Measurements from ENCODE around the gene CEACAM3.

CEACAM3 gene

DNA sequence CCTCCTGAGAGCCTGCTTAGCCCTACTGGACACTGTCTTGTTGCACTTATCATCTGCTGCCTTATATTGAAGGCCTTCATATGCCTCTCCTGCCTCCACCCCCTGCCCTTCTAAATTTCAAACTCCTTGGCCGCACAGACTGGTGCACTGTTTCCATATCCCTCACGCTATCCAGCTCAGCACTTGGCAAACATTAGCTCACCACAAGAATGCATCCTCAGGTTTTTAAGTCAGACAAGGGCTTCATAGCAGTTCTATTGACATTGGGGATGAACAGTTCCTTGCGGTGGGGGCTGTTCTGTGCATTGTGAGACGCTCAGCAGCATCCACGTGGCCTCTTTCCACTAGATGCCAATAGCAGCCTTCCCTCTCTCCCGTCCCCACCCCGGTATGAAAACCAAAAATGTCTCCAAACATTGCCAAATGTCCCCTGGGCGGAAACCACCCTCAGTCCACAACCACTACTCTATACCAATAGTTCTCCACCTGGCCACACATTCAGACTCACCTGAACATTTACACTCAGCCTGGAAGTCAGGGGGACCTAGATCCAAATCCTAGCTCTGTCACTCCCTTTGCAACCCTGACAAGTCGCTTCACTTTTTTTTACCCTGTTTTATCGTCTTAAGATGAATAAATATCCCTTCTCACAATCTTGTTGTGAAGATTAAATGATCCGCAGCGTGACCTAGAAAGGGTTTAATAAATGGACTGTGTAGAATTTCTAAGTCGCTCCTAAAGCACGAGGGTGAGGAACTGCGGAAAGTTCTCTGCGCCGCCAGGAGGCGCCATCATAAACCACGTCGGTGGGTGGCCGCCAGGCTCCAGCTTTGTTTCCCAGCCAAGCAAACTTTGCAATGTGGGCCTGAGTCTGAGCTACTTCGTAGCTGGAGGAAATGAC lies 3.6 kb upstream of the CEACAM3 start:
- DNase-seq (ENCODE audit: low spot score): peak; percentile 63

DNA sequence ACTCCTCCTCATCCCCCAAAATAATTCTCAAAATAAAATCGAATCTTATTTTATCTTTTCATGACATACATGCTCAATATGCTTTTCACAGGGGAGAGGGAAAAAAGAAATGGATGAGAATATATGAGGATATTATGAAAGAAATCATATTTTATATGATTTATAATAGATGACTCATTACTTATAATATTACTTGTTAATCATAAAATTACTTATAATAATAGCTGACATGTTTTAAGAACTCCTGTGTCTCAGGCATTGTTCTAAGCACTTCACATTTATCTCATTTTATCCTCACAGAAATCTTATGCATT lies 3.0 kb upstream of the CEACAM3 start:
- no peak for DNase-seq (ENCODE audit: low spot score)

DNA sequence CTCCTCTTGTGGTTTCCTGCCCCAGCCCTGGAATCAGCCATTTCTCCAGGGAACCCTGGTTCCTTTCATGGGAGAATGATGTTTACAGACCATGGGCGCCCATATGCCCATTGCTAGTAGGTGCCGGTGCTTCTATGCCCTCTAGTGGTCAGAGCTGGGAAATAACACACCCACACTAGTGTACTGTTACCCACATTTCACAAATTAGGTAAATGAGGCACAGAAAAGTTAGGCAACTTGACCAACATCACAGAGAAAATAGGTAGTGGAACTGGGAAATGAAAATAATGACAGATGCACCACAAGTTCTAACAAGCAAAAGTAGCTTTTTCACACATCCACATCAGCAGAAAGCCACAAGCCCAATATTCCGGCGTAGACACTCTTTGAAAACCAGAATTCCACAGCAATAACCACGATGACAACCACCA lies 1.3 kb upstream of the CEACAM3 start:
- peak; percentile 45 for DNase-seq (ENCODE audit: low spot score)

DNA sequence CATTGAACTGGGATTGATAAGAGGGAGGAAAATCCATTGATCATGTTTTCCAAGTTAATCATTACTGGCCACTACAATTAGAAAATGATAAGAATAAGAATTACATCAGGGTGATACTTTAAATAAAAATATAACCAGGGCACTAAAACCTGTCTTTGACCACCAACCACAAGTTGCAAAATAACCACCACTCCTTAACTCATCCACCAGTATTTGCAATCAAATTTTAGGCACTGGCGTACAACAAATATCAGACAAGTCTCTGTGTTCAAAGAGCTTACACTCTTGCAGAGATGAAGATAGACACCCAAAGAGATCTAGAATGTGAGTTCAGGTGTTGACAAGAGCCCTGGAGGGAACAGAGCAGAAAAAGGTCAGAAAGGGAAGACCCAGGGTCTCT lies 514 bp downstream of the CEACAM3 start:
- DNase-seq (ENCODE audit: low spot score): no peak

DNA sequence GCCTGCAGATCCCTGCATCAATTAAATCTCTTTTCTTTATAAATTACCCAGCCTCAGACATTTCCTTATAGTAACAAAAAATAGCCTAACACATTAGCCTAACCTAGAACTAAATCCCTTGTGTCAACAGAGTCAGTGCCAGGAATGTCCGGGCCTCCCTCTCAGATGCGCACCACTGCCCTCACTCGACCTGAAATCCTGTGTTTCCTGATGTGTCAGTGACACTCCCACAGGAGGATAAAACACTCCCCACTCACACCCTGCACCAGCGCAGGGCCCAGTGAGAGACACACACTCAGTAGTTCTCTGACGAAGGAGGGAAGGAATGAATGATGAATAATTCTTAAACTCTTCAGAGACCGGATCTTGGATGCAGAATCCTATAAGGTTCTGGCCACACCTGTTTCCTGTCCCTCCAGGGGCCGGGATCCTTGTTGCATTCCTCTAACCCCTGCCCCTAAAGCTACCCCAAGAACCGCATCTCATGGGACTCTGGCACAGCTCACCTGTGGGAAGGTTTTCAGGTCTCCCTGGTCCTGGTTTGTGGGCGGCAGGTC lies 3.1 kb downstream of the CEACAM3 start:
- peak; percentile 90 for DNase-seq (ENCODE audit: low spot score)

DNA sequence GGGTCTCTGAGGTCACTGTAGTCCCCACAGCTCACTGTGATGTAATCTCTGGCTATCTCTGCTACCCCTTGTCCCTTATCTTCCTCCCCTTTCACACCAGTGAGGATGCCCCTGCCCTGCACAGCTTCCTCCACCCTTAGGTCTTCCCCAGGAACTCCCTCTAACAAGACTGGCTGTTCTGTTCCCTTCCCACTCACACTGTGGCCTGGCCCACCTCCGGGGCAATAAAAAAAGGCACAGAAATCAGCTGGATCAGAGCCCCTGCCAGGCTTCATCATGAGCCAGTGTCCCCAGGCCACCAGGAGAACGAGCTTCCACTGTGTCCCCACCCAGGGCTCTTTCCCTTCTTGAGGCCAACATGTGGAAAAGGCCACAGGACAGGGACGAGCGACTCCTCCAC lies 4.6 kb downstream of the CEACAM3 start:
- no peak for DNase-seq (ENCODE audit: low spot score)

DNA sequence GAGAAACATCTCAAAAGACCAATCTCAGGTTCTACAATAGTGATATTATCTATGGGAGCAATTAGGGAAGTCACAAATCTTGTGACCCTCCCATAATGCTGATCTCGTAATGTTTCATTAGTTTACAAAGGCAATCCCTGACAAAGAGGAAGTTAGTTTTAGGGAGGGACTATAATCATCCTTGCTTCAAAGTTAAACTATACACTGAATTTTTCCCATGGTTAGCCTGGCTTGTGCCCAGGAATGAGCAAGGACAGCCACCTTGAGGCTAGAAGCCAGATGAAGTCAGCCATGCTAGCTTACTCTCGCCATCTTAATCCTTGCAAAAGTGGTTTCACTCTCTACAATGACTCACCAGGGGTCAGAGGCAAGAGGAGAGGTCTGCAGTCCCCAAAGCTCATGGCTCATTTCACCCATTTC lies 5.4 kb downstream of the CEACAM3 start:
- peak; percentile 67 for DNase-seq (ENCODE audit: low spot score)

DNA sequence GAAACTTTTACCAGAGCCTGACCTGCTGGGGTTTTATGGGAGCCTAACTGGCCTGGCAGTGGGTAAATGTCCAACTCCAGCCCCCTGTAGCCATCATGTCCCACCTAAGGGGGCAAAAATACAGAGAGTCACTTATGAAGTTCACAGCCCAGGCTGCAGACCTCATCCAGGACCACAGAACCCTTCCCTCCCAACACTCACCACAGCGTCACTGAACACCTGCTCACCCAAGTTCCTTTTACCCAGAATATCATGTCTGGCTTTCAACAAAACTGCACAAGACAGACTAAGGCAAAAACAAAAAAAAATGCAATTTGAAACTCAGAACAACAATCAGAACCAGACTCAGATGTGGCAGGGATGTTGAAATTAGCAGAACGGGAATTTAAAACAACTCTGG lies 6.4 kb downstream of the CEACAM3 start:
- no peak for DNase-seq (ENCODE audit: low spot score)

DNA sequence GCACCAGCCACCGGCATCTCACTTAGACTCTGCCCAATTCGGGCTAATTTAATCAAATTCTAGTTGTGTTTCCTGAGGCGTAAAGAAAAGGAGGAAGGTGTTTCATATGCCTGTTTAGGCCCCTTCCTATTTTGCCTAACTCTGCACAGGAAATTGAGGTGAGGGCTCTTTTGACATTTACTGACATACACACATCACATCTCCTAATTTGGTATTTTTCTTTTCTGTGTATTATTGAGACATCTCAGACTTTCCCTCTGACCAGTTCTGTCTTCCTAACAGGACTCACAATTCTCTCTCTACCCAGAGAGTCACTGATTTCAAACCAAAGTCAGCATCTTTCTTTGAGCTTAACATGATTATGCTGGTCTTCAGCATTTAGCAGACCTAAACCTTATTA lies 7.9 kb downstream of the CEACAM3 start:
- DNase-seq (ENCODE audit: low spot score): no peak

DNA sequence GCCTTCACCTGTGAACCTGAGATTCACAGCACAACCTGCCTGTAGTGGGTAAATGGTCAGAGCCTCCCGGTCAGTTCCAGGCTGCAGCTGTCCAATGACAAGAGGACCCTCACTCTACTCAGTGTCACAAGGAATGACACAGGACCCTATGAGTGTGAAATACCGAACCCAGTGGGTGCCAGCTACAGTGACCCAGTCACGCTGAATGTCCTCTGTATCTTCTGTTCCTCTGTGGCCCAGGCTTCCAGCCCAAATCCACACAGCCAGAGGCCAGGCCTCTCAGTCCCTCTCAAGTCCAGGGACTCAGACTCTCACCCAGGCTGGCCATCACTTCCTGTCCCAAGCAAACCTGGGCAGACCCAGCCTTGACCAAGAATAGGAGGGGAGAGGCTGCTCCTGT lies 10.8 kb downstream of the CEACAM3 start:
- DNase-seq (ENCODE audit: low spot score): no peak

DNA sequence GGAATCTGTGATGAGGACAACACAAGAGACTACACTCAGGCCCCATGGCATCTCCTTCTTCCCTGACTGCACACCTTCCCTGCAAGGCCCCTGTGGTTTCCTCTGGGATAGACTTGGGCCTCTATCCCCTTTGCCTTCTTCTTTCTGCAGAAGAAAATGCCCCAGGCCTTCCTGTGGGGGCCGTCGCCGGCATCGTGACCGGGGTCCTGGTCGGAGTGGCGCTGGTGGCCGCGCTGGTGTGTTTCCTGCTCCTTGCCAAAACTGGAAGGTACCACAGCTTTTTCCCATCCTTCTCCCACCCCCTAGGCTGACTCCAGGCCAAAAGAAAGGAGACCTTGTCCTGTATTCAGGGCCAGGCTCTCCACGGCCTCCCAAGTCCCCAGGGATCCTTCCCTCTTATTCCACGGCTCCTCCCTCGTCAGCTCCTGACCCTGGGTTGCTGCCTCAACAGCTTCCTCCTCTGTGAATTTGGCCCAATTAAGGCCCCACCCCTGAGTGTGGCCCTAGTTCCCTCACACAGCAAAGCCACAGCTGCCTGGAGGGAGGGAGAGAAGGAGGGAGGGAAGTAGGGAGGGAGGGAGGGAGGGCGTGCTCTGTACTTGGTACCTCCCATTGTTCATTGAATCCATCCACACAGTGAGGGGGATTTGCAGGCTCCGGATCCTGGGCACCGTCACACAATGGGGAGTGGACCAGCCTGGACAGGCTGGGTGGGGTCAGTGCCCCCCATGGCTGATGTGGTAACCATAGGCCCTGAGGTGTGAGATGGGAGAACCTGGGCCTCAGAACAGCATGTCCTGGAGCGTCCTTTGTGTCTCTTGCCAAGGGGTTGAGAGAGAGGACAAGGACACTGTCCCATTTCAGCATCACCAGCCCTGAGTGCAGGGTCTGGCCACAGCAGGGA lies 12.5 kb downstream of the CEACAM3 start:
- no peak for DNase-seq (ENCODE audit: low spot score)

DNA sequence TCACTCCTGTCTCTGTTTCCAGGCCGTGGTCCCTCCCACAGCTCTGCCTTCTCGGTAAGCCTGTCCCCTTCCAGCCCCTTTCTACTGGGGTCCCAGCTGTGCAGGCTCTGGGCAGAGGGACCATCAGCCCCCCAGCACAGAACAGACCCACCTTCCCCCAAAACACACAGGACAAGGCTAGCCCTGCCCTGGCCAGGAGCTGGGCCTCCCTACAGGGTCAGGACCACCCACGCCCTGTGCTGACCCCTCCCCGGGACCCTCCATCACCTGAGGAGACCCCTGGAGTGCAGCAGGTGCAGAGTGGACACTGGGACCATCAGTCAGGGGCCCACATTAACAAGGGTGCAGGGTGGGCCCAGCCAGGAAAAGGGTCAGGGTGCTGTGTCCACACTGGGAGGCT lies 13.9 kb downstream of the CEACAM3 start:
- DNase-seq (ENCODE audit: low spot score): no peak

DNA sequence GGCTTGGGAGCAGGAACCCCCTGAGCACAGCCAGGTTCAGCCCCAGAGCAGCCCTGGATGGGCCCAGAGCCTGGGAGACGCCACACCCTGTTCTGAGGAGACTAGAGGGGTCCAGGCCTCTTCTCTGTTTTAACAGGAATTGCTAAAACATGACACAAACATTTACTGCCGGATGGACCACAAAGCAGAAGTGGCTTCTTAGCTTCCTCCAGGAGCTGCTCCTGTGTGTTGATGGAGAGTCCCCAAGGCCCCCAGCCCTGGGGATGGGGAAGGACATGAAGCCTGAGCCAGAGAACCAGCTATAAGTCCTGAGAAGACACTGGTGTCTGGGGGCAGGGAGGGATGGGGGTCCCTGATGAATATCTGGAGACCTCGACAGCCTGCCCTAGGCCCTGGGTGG lies 14.6 kb downstream of the CEACAM3 start:
- DNase-seq (ENCODE audit: low spot score): no peak

DNA sequence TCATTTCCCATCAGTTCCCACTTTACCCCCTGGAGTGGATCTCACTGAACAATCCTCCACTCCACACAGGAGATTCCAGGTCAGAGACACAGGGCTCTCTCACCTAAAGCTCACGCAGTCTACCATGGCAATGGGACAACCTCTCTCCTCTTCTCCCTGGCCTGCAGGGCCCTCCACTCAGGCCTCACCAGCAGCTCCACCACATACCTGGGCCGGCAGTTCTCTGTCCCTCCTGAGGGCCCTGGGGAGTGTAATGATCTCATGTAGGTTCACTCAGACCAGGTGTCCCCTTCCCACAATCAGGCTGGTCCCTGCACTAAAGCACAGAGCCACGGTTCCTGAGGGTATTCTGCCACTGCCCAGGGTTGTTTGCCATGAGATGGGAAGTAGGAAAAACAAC lies 15.6 kb downstream of the CEACAM3 start:
- DNase-seq (ENCODE audit: low spot score): no peak

DNA sequence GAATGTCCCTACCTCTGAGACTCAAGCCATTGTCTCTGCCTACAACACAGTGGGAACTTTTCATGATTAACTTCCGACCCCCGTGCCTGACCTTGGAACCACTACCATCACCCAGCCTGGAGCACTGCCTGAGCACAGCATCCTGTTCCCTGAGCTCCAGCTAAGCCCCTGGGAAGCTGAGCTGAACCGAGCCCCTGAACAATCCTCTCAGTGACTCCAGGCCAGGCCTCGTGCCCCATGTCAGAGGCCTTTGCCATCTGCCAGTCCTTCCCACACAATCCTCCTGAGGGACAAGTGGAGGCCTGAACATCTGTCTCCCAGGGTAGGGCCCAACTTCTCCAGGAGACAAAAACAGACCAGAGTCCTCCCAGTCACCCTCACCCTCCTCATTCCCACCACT lies 17.5 kb downstream of the CEACAM3 start:
- DNase-seq (ENCODE audit: low spot score): no peak

DNA sequence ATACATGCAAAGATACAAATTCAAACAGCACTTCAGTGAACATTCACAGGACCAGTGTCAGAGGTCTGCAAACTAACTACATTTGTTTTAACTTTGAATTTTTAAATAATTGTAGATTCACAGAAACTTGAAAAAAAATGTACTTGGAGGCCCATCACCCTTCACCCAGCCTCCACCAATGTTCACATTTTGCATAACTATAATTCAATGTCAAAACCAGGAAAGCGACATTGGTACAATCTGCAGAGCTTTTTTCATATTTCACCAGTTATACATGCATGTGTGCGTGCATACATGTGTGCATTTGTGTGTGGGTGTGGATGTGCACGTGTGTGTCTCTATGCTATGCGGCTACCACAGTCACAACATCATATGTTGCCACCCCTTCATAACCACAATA lies 18.9 kb downstream of the CEACAM3 start:
- no peak for DNase-seq (ENCODE audit: low spot score)

DNA sequence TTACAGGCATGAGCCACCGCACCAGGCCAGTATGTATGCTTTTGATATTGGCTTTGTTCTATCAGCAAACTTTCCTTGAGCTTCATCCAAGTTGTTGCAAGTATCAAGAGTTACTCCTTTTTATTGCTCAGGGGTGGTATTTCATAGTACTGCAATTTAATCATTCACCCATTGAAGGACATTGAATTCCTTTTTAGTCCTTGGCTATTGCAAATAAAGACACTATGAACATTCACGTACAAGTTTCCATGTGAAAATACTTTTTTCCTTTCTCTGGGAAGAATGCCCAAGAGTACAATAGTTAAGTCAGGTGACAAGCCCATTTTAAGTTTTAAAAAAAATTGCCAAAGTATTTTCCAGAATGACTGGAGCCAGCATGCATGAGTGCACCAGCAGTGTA lies 20.4 kb downstream of the CEACAM3 start:
- DNase-seq (ENCODE audit: low spot score): peak; percentile 30

DNA sequence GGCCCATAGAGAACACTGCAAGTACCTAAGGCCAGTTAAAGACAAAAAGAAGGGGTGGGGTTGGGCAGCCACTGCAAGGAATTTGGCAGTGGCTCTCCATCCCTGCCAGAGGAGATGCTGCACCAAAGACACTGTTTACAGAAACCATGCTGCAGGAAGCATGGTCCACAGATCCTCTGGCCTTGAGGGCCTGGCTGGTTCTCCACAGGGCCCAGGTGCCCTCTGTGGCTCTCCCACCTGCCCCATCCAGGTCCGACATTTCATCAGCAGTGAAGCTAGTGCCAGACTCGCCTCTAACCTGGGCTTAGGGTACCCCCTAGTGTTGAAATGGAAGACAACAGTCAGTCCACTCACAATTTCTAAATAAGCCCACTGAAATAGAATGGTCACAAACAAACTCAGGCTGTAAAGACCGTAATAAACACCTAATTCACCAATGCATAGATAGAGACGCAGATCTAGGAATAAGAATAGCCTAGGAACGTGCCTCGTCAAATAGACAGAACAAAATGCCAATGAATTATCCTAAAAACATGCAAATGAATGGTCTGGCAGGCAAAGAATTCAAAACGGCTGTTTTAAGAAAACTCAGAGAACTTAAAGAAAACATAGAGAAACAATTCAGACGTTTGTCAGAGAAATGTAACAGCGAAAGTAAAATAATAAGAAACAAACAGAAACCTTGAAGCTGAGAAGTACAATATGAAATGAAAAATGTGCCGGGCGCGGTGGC lies 24.8 kb downstream of the CEACAM3 start:
- DNase-seq (ENCODE audit: low spot score): peak; percentile 65

DNA sequence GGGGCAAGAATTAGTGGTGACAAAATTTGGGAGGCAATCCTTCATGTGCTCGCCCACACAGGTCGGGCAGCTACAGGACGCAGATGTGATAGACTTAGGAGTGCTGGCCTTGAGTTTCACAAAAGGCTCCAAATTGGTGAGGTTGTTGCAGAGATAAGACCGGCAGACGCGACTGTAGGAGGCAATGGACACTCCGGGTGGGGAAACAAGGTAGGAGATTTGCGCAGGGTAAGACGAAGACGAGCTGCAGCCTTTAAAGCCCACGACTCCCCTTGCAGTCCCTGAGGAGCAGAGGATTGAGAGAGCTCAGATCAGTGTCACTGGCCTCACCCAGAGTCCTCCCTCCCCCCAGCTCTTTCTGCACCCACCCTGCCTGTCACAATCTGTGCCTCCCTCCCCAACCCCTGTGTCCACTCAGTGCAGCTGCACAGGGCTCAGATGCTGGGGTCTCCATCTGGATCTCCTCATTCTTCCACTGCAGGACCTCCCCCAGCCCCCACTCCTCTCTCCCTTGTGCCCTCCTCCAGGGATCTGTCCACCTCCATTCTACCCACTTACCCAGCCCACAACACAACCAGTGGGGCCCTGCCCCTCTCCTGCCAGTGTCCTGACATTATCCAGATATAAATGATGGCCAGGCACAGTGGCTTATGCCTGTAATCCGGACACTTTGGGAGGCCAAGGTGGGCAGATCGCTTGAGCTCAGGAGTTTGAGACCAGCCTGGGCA lies 41.8 kb downstream of the CEACAM3 start:
- DNase-seq (ENCODE audit: low spot score): no peak

DNA sequence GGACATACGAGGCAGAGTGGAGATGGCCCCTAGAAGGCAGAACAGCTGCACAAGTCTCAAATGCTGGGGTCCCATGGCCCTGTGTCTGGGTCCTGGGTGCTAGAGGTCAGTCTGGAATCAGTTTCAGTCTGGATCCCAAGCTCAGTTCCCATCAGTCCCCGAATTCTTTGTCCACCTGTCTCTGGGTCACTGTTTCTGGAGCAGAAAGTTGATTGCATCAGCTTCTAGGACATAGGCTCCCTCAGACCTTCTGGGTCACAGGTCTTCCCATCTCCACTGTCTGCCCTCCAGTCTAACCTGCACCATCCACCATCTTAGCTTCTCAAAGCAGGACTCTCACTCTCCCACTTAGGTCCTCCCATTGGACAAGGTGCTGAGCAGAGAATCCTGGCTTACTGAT lies 42.8 kb downstream of the CEACAM3 start:
- DNase-seq (ENCODE audit: low spot score): no peak

DNA sequence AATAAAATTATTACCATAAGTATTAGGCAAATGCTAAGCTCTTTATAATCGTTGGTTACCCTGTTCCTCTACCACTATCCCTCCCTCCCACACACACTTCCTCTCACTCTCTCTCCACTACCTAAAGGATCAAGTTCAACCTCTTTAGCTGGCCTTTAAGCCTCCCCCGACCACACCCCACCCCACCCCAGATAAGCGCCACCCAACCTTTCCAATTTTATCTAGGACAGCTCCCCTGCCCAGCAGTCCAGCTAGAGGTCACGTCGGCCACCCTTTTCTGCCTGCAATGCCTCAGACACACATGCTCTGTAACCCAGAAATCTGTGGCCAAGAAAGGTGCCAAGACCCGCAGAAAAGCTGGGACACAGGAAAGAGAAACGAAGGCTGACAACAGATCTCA lies 47.0 kb downstream of the CEACAM3 start:
- no peak for DNase-seq (ENCODE audit: low spot score)

DNA sequence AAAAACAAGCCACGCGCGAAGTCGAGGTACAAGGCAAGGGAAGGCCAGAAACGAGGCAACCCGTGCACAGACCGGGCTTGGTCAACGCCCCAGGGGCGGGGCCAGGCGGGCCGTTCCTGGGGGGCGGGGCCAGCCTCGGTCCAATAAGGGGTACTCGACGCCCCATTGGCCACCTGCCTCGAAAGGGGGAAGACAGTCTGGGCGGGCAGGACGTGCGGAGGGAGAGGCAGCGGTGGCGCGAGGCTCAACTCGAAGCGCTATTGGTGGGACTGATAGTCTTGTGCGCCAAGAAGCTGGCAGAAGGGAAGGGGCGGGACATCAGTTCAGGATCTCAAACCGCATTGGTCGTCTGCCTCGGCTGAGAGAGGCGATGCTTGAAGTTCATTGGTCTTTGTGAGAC lies 48.2 kb downstream of the CEACAM3 start, which contains the start of gene LYPD4:
LYPD4 (minus strand) TSS at position 83 of the 400 bp plus-strand sequence. CDS start 5,398 bp downstream, outside the sequence.
- no peak for DNase-seq (ENCODE audit: low spot score)

Data from kidney tubule cell (primary cell).